Measurements from ENCODE around the gene SMAD4. TPM values are rescaled to one million over a fixed set of nuclear protein-coding genes. Genes with fewer than 3 reads are reported as not detected.

SMAD4 gene
- total RNA-seq, 1 donor from 2014 or later, result 112 TPM

GRCh38 chr18:51125976-51126375, 96.0 kb downstream of the SMAD4 start:
- Histone ChIP-seq H3K9me3 (no peaks in the 10 kb centered on the region), H3K4me1 (no peaks in the 10 kb centered on the region), H3K36me3 (no peaks in the 10 kb centered on the region), H3K4me3 (no peak overlapping the region), H3K27ac (no peak overlapping the region), H3K27me3 (no peaks in the 10 kb centered on the region)
- TF ChIP-seq CTCF (IDR thresholded peaks at IDR 0.05), result no peak
- ATAC-seq (no peak), DNase-seq (no peak)
- intact Hi-C loops (cut with DNase I), result no loop called here

GRCh38 chr18:51127664-51128063, 97.7 kb downstream of the SMAD4 start:
- H3K36me3 ChIP-seq, result no peaks in the 10 kb centered on the region
- ATAC-seq, result no peak
- no peak for TF ChIP-seq CTCF (IDR thresholded peaks at IDR 0.05)

GRCh38 chr18:51128533-51128932, 98.5 kb downstream of the SMAD4 start:
- Histone ChIP-seq H3K4me1 (no peaks in the 10 kb centered on the region), H3K27me3 (no peaks in the 10 kb centered on the region), H3K4me3 (no peak overlapping the region), H3K9me3 (no peaks in the 10 kb centered on the region), H3K27ac (no peak overlapping the region), H3K36me3 (no peaks in the 10 kb centered on the region)
- DNase-seq, result no peak
- no peak for ATAC-seq
- no peak for TF ChIP-seq CTCF (IDR thresholded peaks at IDR 0.05)
- intact Hi-C loops (cut with DNase I), result no loop called here

More at GRCh38 chr18:51127664-51128063, 97.7 kb downstream of the SMAD4 start:
- Histone ChIP-seq H3K27me3 (no peaks in the 10 kb centered on the region), H3K27ac (no peak overlapping the region), H3K4me3 (no peak overlapping the region), H3K4me1 (no peaks in the 10 kb centered on the region), H3K9me3 (no peaks in the 10 kb centered on the region)
- intact Hi-C loops (cut with DNase I), result no loop called here
- no peak for DNase-seq

GRCh38 chr18:51132256-51132935, 102.4 kb downstream of the SMAD4 start:
- no peak overlapping the region for H3K27ac ChIP-seq
- H3K27me3 ChIP-seq, result no peaks in the 10 kb centered on the region
- H3K36me3 ChIP-seq, result no peaks in the 10 kb centered on the region
- DNase-seq, result no peak
- ATAC-seq, result no peak
- H3K4me3 ChIP-seq, result no peak overlapping the region
- no peak for TF ChIP-seq CTCF (IDR thresholded peaks at IDR 0.05)
- no peaks in the 10 kb centered on the region for H3K4me1 ChIP-seq
- no peaks in the 10 kb centered on the region for H3K9me3 ChIP-seq
- intact Hi-C loops (cut with DNase I), result no loop called here

- intact Hi-C loops (cut with DNase I), result no loop called here
- ATAC-seq (no peak), DNase-seq (no peak)
- Histone ChIP-seq H3K27ac (no peak overlapping the region), H3K4me1 (no peaks in the 10 kb centered on the region), H3K4me3 (no peak overlapping the region), H3K9me3 (no peaks in the 10 kb centered on the region), H3K27me3 (no peaks in the 10 kb centered on the region), H3K36me3 (no peaks in the 10 kb centered on the region)
- TF ChIP-seq CTCF (IDR thresholded peaks at IDR 0.05), result no peak
Observed at GRCh38 chr18:51133580-51134160, 103.7 kb downstream of the SMAD4 start.

Other genes starting within 250 kb of the SMAD4 start
- 0.20 TPM for gene MRO, start 210.2 kb upstream of the SMAD4 start, total RNA-seq
- 40.5 TPM for gene ME2, start 151.1 kb upstream of the SMAD4 start, total RNA-seq
- gene ELAC1, start 62.2 kb upstream of the SMAD4 start, total RNA-seq, result 6.8 TPM
- gene MEX3C, start 167.5 kb downstream of the SMAD4 start, total RNA-seq, result 24.8 TPM